Gastrocnemius medialis (tissue), 4 donors: ENCODE data around the gene SECISBP2.

ENCODE experiments used
- POLR2A ChIP-seq, 2 donors: fragments of 450-650 bp; IDR thresholded peaks; one replicate each; pipeline ENCODE4 v1.6.1; 2017; ENCODE audit warnings: antibody characterized with exemption in 2 of 2, mild to moderate bottlenecking in 2 of 2, moderate library complexity in 2 of 2
- TF ChIP-seq, protein P1 (sequence below), 5 experiments: fragments of 450-650 bp in 3 of 5; fragments of 200-600 bp in 2 of 5; sonication (generic) in 2 of 5; IDR thresholded peaks in 4 of 5; conservative IDR thresholded peaks in 1 of 5; 1 replicate in 4 of 5; 2 replicates in 1 of 5; pipeline ENCODE4 v1.5.1; 2016 to 2019; ENCODE audit warnings: antibody characterized with exemption in 5 of 5, mild to moderate bottlenecking in 3 of 5, moderate library complexity in 3 of 5

DNA sequence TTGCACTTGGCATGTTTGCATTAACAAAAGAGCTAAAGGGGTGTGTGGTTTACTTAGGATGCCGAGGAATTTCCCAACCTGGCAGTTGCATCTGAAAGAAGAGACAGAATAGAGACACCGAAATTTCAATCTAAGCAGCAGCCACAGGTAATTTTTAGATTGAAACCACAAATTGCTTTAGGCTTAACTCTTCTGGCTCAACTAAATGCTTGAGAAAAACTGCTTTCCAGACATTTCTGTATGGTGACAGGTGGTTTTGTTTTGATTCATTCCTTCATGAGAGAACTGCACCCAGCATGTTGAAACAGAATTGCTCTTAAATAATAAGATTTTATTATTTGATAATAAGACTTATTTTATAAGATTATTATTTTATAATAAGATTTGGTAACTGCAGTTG is 21.5 kb downstream of the SECISBP2 start:
- TF ChIP-seq, protein P1, sequence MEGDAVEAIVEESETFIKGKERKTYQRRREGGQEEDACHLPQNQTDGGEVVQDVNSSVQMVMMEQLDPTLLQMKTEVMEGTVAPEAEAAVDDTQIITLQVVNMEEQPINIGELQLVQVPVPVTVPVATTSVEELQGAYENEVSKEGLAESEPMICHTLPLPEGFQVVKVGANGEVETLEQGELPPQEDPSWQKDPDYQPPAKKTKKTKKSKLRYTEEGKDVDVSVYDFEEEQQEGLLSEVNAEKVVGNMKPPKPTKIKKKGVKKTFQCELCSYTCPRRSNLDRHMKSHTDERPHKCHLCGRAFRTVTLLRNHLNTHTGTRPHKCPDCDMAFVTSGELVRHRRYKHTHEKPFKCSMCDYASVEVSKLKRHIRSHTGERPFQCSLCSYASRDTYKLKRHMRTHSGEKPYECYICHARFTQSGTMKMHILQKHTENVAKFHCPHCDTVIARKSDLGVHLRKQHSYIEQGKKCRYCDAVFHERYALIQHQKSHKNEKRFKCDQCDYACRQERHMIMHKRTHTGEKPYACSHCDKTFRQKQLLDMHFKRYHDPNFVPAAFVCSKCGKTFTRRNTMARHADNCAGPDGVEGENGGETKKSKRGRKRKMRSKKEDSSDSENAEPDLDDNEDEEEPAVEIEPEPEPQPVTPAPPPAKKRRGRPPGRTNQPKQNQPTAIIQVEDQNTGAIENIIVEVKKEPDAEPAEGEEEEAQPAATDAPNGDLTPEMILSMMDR (IDR thresholded peaks at IDR 0.05 in 4 of 5, conservative IDR thresholded peaks at IDR 0.05 in 1 of 5) = no peak
- TF ChIP-seq POLR2A (IDR thresholded peaks at IDR 0.05) = no peak
